HEK293 (cell line): ENCODE results near the gene KIF1A.

Source experiments
- CTCF ChIA-PET: fragments of 350-600 bp; formaldehyde crosslinking; extraction: SDS; loops from one replicate; lab custom pipeline; 2021; ENCODE audit warnings: antibody characterized with exemption; lab: Yijun Ruan, JAX
- POLR2A ChIA-PET: fragments of 300-600 bp; formaldehyde crosslinking; extraction: SDS; loops from one replicate; lab custom pipeline; 2020; ENCODE audit warnings: antibody characterized with exemption, inconsistent platforms; lab: Yijun Ruan, JAX
- H3K27ac ChIP-seq: fragments of 200-500 bp; sonication (Bioruptor generic); 2 replicates; pipeline ENCODE4 v1.5.1; 2014; ENCODE audit warnings: low read depth, low read length, control low read depth, inconsistent platforms; ENCODE audit errors: extremely low read depth
- H3K36me3 ChIP-seq, 2 experiments: fragments of 200-500 bp in 1 of 2; sonication (Bioruptor generic) in 1 of 2; 1 replicate in 1 of 2; 2 replicates in 1 of 2; pipeline ENCODE4 v1.5.1; 2014 to 2017; ENCODE audit warnings: inconsistent platforms in 2 of 2, low read length in 2 of 2; ENCODE audit not compliant: control insufficient read depth in 2 of 2, insufficient read depth in 1 of 2
- H3K4me1 ChIP-seq: fragments of 200-500 bp; sonication (Bioruptor generic); 2 replicates; pipeline ENCODE4 v1.5.1; 2014; ENCODE audit warnings: mild to moderate bottlenecking, low read length, inconsistent platforms; ENCODE audit not compliant: control insufficient read depth, insufficient read depth
- H3K4me3 ChIP-seq: 2 replicates; pipeline ENCODE4 v1.5.1; 2011; ENCODE audit warnings: low read depth, mild to moderate bottlenecking, control low read depth, low read length, moderate library complexity
- H3K9me3 ChIP-seq: fragments of 200-500 bp; sonication (Bioruptor generic); 2 replicates; pipeline ENCODE4 v1.5.1; 2014; ENCODE audit warnings: low read depth, low read length, inconsistent platforms; ENCODE audit not compliant: control insufficient read depth, insufficient read depth
- AEBP2 ChIP-seq: fragments of 450-650 bp; formaldehyde crosslinking; IDR thresholded peaks from 2 replicates; pipeline ENCODE4 v1.5.1; 2016; ENCODE audit warnings: missing biosample characterization, missing genetic modification characterization, borderline replicate concordance
- FEZF1 ChIP-seq: fragments of 450-650 bp; formaldehyde crosslinking; IDR thresholded peaks from 2 replicates; pipeline ENCODE4 v1.5.1; 2016; ENCODE audit warnings: missing biosample characterization, missing genetic modification characterization
- GLI4 ChIP-seq: fragments of 450-650 bp; formaldehyde crosslinking; IDR thresholded peaks from 2 replicates; pipeline ENCODE4 v1.5.1; 2016; ENCODE audit warnings: missing biosample characterization, missing genetic modification characterization
- GLIS1 ChIP-seq: fragments of 450-650 bp; formaldehyde crosslinking; IDR thresholded peaks from 2 replicates; pipeline ENCODE4 v1.5.1; 2016; ENCODE audit warnings: missing biosample characterization, missing genetic modification characterization
- SP3 ChIP-seq: fragments of 450-650 bp; formaldehyde crosslinking; IDR thresholded peaks from 2 replicates; pipeline ENCODE4 v1.5.1; 2016; ENCODE audit warnings: missing biosample characterization, missing genetic modification characterization
- WT1 ChIP-seq: fragments of 450-650 bp; formaldehyde crosslinking; IDR thresholded peaks from 2 replicates; pipeline ENCODE4 v1.5.1; 2016; ENCODE audit warnings: missing biosample characterization, missing genetic modification characterization
- YY1 ChIP-seq: fragments of 450-650 bp; formaldehyde crosslinking; IDR thresholded peaks from 2 replicates; pipeline ENCODE4 v1.5.1; 2018; ENCODE audit warnings: missing biosample characterization, missing genetic modification characterization
- ZBTB10 ChIP-seq: fragments of 450-650 bp; formaldehyde crosslinking; IDR thresholded peaks from 2 replicates; pipeline ENCODE4 v1.5.1; 2016; ENCODE audit warnings: missing biosample characterization, missing genetic modification characterization
- ZBTB11 ChIP-seq: fragments of 450-650 bp; formaldehyde crosslinking; conservative IDR thresholded peaks from 2 replicates; pipeline ENCODE4 v1.5.1; 2016; ENCODE audit warnings: low read depth, missing biosample characterization, missing genetic modification characterization
- ZNF169 ChIP-seq: fragments of 450-650 bp; formaldehyde crosslinking; IDR thresholded peaks from 2 replicates; pipeline ENCODE4 v1.5.1; 2016; ENCODE audit warnings: missing biosample characterization, missing genetic modification characterization
- ZNF274 ChIP-seq, 2 experiments: fragments of 200-500 bp in 1 of 2; fragments of 450-650 bp in 1 of 2; sonication (Bioruptor generic) in 1 of 2; formaldehyde crosslinking in 1 of 2; IDR thresholded peaks; 2 replicates each; pipeline versions ENCODE4 v1.5.1 to v1.6.1; 2014 to 2016; ENCODE audit warnings: borderline replicate concordance in 1 of 2, inconsistent platforms in 1 of 2, low read length in 1 of 2, missing biosample characterization in 1 of 2, missing genetic modification characterization in 1 of 2
- ZNF280D ChIP-seq: fragments of 450-650 bp; formaldehyde crosslinking; IDR thresholded peaks from 2 replicates; pipeline ENCODE4 v1.5.1; 2016; ENCODE audit warnings: missing biosample characterization, missing genetic modification characterization
- ZNF398 ChIP-seq: fragments of 450-650 bp; formaldehyde crosslinking; IDR thresholded peaks from 2 replicates; pipeline ENCODE4 v1.5.1; 2017; ENCODE audit warnings: missing biosample characterization, missing genetic modification characterization
- ZNF837 ChIP-seq: fragments of 450-650 bp; formaldehyde crosslinking; IDR thresholded peaks from 2 replicates; pipeline ENCODE4 v1.5.1; 2016; ENCODE audit warnings: missing biosample characterization, missing genetic modification characterization

The KIF1A gene

GRCh38 chr2:240797914-240798313, 22.1 kb downstream of the KIF1A start (continued):
- TF ChIP-seq ZNF280D (tag by site-specific recombination) (no peak), AEBP2 (tag by site-specific recombination) (no peak), ZNF169 (tag by site-specific recombination) (no peak), WT1 (no peak), GLI4 (tag by site-specific recombination) (no peak), ZNF274 (IDR thresholded peaks at IDR 0.05; ENCODE audit: low read length) (no peak), ZNF274 (tag by site-specific recombination; IDR thresholded peaks at IDR 0.05; ENCODE audit: borderline replicate concordance) (no peak), YY1 (tag by site-specific recombination) (no peak), GLIS1 (tag by site-specific recombination) (no peak)

GRCh38 chr2:240797500-240797895, 22.5 kb downstream of the KIF1A start:
- POLR2A ChIA-PET: no interaction called here
- Histone ChIP-seq H3K36me3 (peaks cover 0 to 27% of the 10 kb centered on the region in 2 experiments; a peak in 2 of 3 replicates), H3K4me1 (no peaks in the 10 kb centered on the region), H3K27ac (no peak overlapping the region)
- TF ChIP-seq ZBTB11 (tag by site-specific recombination) (no peak), ZNF398 (no peak), FEZF1 (tag by site-specific recombination) (no peak), ZNF837 (no peak), ZBTB10 (tag by site-specific recombination) (no peak), SP3 (tag by site-specific recombination) (no peak), ZNF280D (tag by site-specific recombination) (no peak)
- TF ChIP-seq, all 188 proteins: peak for 0
- CTCF ChIA-PET: no interaction called here
- H3K4me3 ChIP-seq: no peak overlapping the region
- H3K9me3 ChIP-seq: 0 out of 2 replicates have a peak, but pooled peaks cover 2% of the 10 kb centered on the region
